GOT3 (cell line): ENCODE results near the gene ANKZF1.

Experiments
- DNase-seq: peaks from one replicate; lab custom pipeline; 2025; ENCODE audit warnings: mixed read lengths; lab: John Stamatoyannopoulos, UW

The ANKZF1 gene

GRCh38 chr2:219228041-219228910, 1.3 kb upstream of the ANKZF1 start:
- DNase-seq, result no peak

GRCh38 chr2:219228911-219229304, 698 bp upstream of the ANKZF1 start:
- no peak for DNase-seq

GRCh38 chr2:219230059-219230540, 494 bp downstream of the ANKZF1 start:
- no peak for DNase-seq

- no peak for DNase-seq
These were observed 4.7 kb downstream of the ANKZF1 start for GRCh38 chr2:219234331-219234730.

GRCh38 chr2:219243291-219243761, 13.7 kb downstream of the ANKZF1 start:
- no peak for DNase-seq

- DNase-seq, result no peak
These were observed 15.2 kb downstream of the ANKZF1 start for GRCh38 chr2:219244789-219245147.

GRCh38 chr2:219245148-219245898, 15.7 kb downstream of the ANKZF1 start, which contains the start of the genes GLB1L and STK16:
TSS of gene GLB1L (minus strand) at chr2:219245444. CDS start at chr2:219243573, 1,871 bp downstream.
TSS of gene STK16 (plus strand) at chr2:219245479. CDS start at chr2:219246000, 521 bp downstream.
- peak; percentile 74 for DNase-seq

GRCh38 chr2:219245899-219246230, 16.3 kb downstream of the ANKZF1 start:
- no peak for DNase-seq

GRCh38 chr2:219246559-219246958, 17.0 kb downstream of the ANKZF1 start:
- no peak for DNase-seq

- DNase-seq, result no peak
These were observed 18.4 kb downstream of the ANKZF1 start for GRCh38 chr2:219247678-219248642.

- no peak for DNase-seq
These were observed 19.2 kb downstream of the ANKZF1 start for GRCh38 chr2:219248845-219249202.

GRCh38 chr2:219249203-219249980, 19.8 kb downstream of the ANKZF1 start:
- DNase-seq, result peak; percentile 60

GRCh38 chr2:219250049-219250781, 20.6 kb downstream of the ANKZF1 start:
- no peak for DNase-seq

GRCh38 chr2:219251656-219252055, 22.1 kb downstream of the ANKZF1 start:
- DNase-seq, result no peak

GRCh38 chr2:219252084-219252483, 22.5 kb downstream of the ANKZF1 start:
- DNase-seq, result no peak

GRCh38 chr2:219252570-219252899, 22.9 kb downstream of the ANKZF1 start:
- no peak for DNase-seq

GRCh38 chr2:219252900-219253752, 23.5 kb downstream of the ANKZF1 start, which contains the start of gene TUBA4B:
TSS of gene TUBA4B (plus strand) at chr2:219253243. CDS start at chr2:219253408, 165 bp downstream.
- no peak for DNase-seq

GRCh38 chr2:219253753-219254589, 24.4 kb downstream of the ANKZF1 start, which contains the start of gene TUBA4A:
TSS of gene TUBA4A (minus strand) at chr2:219253918. CDS start at chr2:219253858, 60 bp downstream.
- no peak for DNase-seq
